Measurements from ENCODE around the gene PHLPP1. TPM values are rescaled to one million over a fixed set of nuclear protein-coding genes. Genes with fewer than 3 reads are reported as not detected.

PHLPP1 gene
- total RNA-seq, 1 donor from 2014 or later: 14.5 TPM

- DNase-seq (ENCODE audit: extremely low read depth, low read depth, low spot score): no peak
Measured at GRCh38 chr18:62841405-62841804, 126.1 kb downstream of the PHLPP1 start.

- DNase-seq (ENCODE audit: extremely low read depth, low read depth, low spot score): no peak
Measured at GRCh38 chr18:62842898-62843297, 127.6 kb downstream of the PHLPP1 start.

GRCh38 chr18:62844850-62845643 is 129.7 kb downstream of the PHLPP1 start:
- no peak for DNase-seq (ENCODE audit: extremely low read depth, low read depth, low spot score)

- DNase-seq (ENCODE audit: extremely low read depth, low read depth, low spot score): no peak
Measured at GRCh38 chr18:62846313-62846712, 131.0 kb downstream of the PHLPP1 start.

GRCh38 chr18:62847081-62847480 is 131.7 kb downstream of the PHLPP1 start:
- DNase-seq (ENCODE audit: extremely low read depth, low read depth, low spot score): no peak

- no peak for DNase-seq (ENCODE audit: extremely low read depth, low read depth, low spot score)
Measured at GRCh38 chr18:62848946-62849345, 133.6 kb downstream of the PHLPP1 start.

- DNase-seq (ENCODE audit: extremely low read depth, low read depth, low spot score): no peak
Measured at GRCh38 chr18:62850619-62851306, 135.4 kb downstream of the PHLPP1 start.

GRCh38 chr18:62852851-62853250 is 137.5 kb downstream of the PHLPP1 start:
- no peak for DNase-seq (ENCODE audit: extremely low read depth, low read depth, low spot score)

- DNase-seq (ENCODE audit: extremely low read depth, low read depth, low spot score): no peak
Measured at GRCh38 chr18:62856294-62856693, 141.0 kb downstream of the PHLPP1 start.

GRCh38 chr18:62857263-62857976 is 142.1 kb downstream of the PHLPP1 start:
- DNase-seq (ENCODE audit: extremely low read depth, low read depth, low spot score): no peak

- DNase-seq (ENCODE audit: extremely low read depth, low read depth, low spot score): no peak
Measured at GRCh38 chr18:62860062-62860461, 144.7 kb downstream of the PHLPP1 start.

GRCh38 chr18:62862466-62862865 is 147.1 kb downstream of the PHLPP1 start:
- DNase-seq (ENCODE audit: extremely low read depth, low read depth, low spot score): no peak

GRCh38 chr18:62863579-62864001 is 148.2 kb downstream of the PHLPP1 start:
- DNase-seq (ENCODE audit: extremely low read depth, low read depth, low spot score): no peak

- no peak for DNase-seq (ENCODE audit: extremely low read depth, low read depth, low spot score)
Measured at GRCh38 chr18:62865498-62865897, 150.2 kb downstream of the PHLPP1 start.

- no peak for DNase-seq (ENCODE audit: extremely low read depth, low read depth, low spot score)
Measured at GRCh38 chr18:62867534-62867933, 152.2 kb downstream of the PHLPP1 start.

- no peak for DNase-seq (ENCODE audit: extremely low read depth, low read depth, low spot score)
Measured at GRCh38 chr18:62868645-62869044, 153.3 kb downstream of the PHLPP1 start.

GRCh38 chr18:62870643-62871042 is 155.3 kb downstream of the PHLPP1 start:
- DNase-seq (ENCODE audit: extremely low read depth, low read depth, low spot score): no peak

- no peak for DNase-seq (ENCODE audit: extremely low read depth, low read depth, low spot score)
Measured at GRCh38 chr18:62875323-62875722, 160.0 kb downstream of the PHLPP1 start.

- DNase-seq (ENCODE audit: extremely low read depth, low read depth, low spot score): no peak
Measured at GRCh38 chr18:62876111-62876510, 160.8 kb downstream of the PHLPP1 start.

- DNase-seq (ENCODE audit: extremely low read depth, low read depth, low spot score): no peak
Measured at GRCh38 chr18:62876828-62877227, 161.5 kb downstream of the PHLPP1 start.

- DNase-seq (ENCODE audit: extremely low read depth, low read depth, low spot score): peak; percentile 86
Measured at GRCh38 chr18:62877411-62878221, 162.3 kb downstream of the PHLPP1 start.
